ENCODE data around the gene GDF15.

DNA sequence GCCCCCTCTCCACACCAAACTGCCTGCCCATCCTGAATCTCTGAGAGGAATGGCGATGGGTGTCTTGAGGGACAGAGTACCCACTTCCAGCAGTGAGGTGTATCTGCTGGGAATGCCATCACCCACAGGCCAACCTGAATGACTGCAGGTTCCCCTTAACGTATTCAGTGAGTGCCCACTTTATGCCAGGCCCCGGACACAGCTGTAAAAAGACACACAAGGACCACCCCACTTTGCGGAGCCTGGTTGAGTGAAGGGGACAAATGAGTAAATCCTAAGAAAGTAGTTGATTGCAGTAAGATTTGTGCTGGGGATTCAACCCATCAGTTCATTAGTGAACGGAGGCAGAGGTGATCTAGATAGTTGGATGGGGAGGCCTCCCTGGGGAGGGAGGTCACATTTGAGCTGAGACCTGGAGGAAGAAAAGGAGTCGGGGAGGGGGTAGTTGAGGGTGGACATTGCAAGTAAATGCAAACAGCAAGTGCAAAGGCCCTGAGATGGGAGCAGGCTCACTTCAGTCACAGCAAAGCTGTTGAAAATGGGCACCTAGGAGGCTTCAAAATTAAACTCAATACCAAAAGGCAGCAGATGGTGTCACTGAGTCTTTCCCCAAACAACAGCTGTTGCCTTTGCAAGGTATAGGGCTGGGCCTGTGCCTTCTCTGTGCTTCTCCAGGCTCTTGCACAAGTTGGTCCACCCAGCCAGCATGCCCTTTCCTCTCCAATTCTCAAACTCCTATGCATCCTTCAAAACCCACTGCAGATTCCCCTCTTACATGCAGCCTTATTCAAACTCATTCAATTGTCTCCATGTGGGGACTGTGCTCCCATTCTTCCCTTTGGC, 4.3 kb downstream of the GDF15 start:
- TF ChIP-seq, protein P1, sequence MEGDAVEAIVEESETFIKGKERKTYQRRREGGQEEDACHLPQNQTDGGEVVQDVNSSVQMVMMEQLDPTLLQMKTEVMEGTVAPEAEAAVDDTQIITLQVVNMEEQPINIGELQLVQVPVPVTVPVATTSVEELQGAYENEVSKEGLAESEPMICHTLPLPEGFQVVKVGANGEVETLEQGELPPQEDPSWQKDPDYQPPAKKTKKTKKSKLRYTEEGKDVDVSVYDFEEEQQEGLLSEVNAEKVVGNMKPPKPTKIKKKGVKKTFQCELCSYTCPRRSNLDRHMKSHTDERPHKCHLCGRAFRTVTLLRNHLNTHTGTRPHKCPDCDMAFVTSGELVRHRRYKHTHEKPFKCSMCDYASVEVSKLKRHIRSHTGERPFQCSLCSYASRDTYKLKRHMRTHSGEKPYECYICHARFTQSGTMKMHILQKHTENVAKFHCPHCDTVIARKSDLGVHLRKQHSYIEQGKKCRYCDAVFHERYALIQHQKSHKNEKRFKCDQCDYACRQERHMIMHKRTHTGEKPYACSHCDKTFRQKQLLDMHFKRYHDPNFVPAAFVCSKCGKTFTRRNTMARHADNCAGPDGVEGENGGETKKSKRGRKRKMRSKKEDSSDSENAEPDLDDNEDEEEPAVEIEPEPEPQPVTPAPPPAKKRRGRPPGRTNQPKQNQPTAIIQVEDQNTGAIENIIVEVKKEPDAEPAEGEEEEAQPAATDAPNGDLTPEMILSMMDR (IDR thresholded peaks at IDR 0.05): no peak
- TF ChIP-seq POLR2A (IDR thresholded peaks at IDR 0.05) (no peak), POLR2AphosphoS5 (IDR thresholded peaks at IDR 0.05) (no peak)
